SU-DHL-6 (cell line): Measurements from ENCODE around the gene RBM20.

Experiments used
- H2AFZ ChIP-seq: fragments of 200-600 bp; sonication (generic); 2 replicates; pipeline ENCODE4 v1.6.1; 2014; ENCODE audit warnings: low read depth, mild to moderate bottlenecking, moderate library complexity, mixed read lengths, antibody characterized with exemption, low read length; ENCODE audit not compliant: severe bottlenecking
- H3F3A ChIP-seq: fragments of 200-600 bp; shearing (Covaris generic); 2 replicates; pipeline ENCODE4 v1.6.0; 2016; ENCODE audit warnings: antibody characterized with exemption, mild to moderate bottlenecking; ENCODE audit not compliant: insufficient read depth
- H3K27ac ChIP-seq: fragments of 200-600 bp; sonication (generic); 2 replicates; pipeline ENCODE4 v1.5.1; 2016; ENCODE audit warnings: low read depth, mild to moderate bottlenecking, low read length, moderate library complexity, mixed read lengths
- H3K27me3 ChIP-seq: fragments of 200-600 bp; sonication (generic), shearing (Covaris generic); 2 replicates; pipeline ENCODE4 v1.6.0; 2014; ENCODE audit warnings: mild to moderate bottlenecking, low read length
- H3K36me3 ChIP-seq: fragments of 200-600 bp; sonication (generic); 2 replicates; pipeline ENCODE4 v1.6.1; 2014; ENCODE audit warnings: mild to moderate bottlenecking, low read length, mixed read lengths
- H3K4me2 ChIP-seq: fragments of 300-600, 200-600 bp; shearing (Covaris generic), sonication (generic); 2 replicates; pipeline ENCODE4 v1.6.0; 2014; ENCODE audit warnings: low read length, low read depth, mild to moderate bottlenecking; ENCODE audit not compliant: poor library complexity, severe bottlenecking
- H3K4me3 ChIP-seq: fragments of 200-600 bp; sonication (generic); 2 replicates; pipeline ENCODE4 v1.5.1; 2014; ENCODE audit warnings: antibody characterized with exemption, low read length, mild to moderate bottlenecking, mixed read lengths; ENCODE audit not compliant: insufficient read depth, poor library complexity, severe bottlenecking
- H3K79me2 ChIP-seq: fragments of 200-600 bp; sonication (generic); 2 replicates; pipeline ENCODE4 v1.6.1; 2014; ENCODE audit warnings: mild to moderate bottlenecking, low read length, moderate library complexity; ENCODE audit not compliant: insufficient read depth
- H3K9ac ChIP-seq: fragments of 200-600 bp; sonication (generic); 2 replicates; pipeline ENCODE4 v1.7.0; 2014; ENCODE audit warnings: mild to moderate bottlenecking, low read length
- H3K9me2 ChIP-seq: fragments of 200-600 bp; sonication (generic); replicated peaks from 2 replicates; pipeline ENCODE4 v1.6.1; 2014; ENCODE audit warnings: low read length; ENCODE audit not compliant: insufficient read depth
- H3K9me3 ChIP-seq: fragments of 200-600 bp; sonication (generic); 2 replicates; pipeline ENCODE4 v1.6.1; 2014; ENCODE audit warnings: low read length, mixed read lengths; ENCODE audit not compliant: insufficient read depth
- H4K20me1 ChIP-seq: fragments of 200-600 bp; sonication (generic); 2 replicates; pipeline ENCODE4 v1.6.1; 2014; ENCODE audit warnings: low read depth, mild to moderate bottlenecking, antibody characterized with exemption, low read length, moderate library complexity, mixed read lengths
- CTCF ChIP-seq: fragments of 200-600 bp; sonication (generic); IDR thresholded peaks from one replicate; pipeline ENCODE4 v1.5.1; 2017; ENCODE audit warnings: antibody characterized with exemption, mild to moderate bottlenecking, low read length, moderate library complexity; ENCODE audit not compliant: insufficient read depth, poor library complexity, severe bottlenecking
- EZH2phosphoT487 ChIP-seq: fragments of 200-600 bp; sonication (generic), shearing (Covaris generic); conservative IDR thresholded peaks from 2 replicates; pipeline ENCODE4 v1.6.1; 2018; ENCODE audit warnings: mild to moderate bottlenecking, antibody characterized with exemption, low read length, moderate library complexity, mixed read lengths

Gene RBM20

GRCh38 chr10:110706690-110707098 is 62.6 kb downstream of the RBM20 start:
- Histone ChIP-seq H3K9ac (no peak overlapping the region), H3K4me2 (no peak overlapping the region), H3K9me2 (no peaks in the 10 kb centered on the region), H3K79me2 (no peaks in the 10 kb centered on the region), H2AFZ (no peak overlapping the region), H3F3A (no peaks in the 10 kb centered on the region), H3K36me3 (no peaks in the 10 kb centered on the region), H4K20me1 (no peaks in the 10 kb centered on the region), H3K4me3 (no peak overlapping the region), H3K27ac (no peak overlapping the region), H3K27me3 (0 out of 2 replicates have a peak, but pooled peaks cover 2% of the 10 kb centered on the region), H3K9me3 (no peaks in the 10 kb centered on the region)
- no peak for TF ChIP-seq CTCF
- TF ChIP-seq EZH2phosphoT487: no peak

- H3K27me3 ChIP-seq: 0 out of 2 replicates have a peak, but pooled peaks cover 2% of the 10 kb centered on the region
- H3K9me2 ChIP-seq: no peaks in the 10 kb centered on the region
- H3K4me3 ChIP-seq: no peak overlapping the region
- H3K79me2 ChIP-seq: no peaks in the 10 kb centered on the region
- no peak overlapping the region for H3K9ac ChIP-seq
- no peak for TF ChIP-seq EZH2phosphoT487
- TF ChIP-seq CTCF: no peak
- H2AFZ ChIP-seq: no peak overlapping the region
- no peak overlapping the region for H3K27ac ChIP-seq
- no peaks in the 10 kb centered on the region for H3F3A ChIP-seq
- H3K9me3 ChIP-seq: no peaks in the 10 kb centered on the region
- H3K36me3 ChIP-seq: no peaks in the 10 kb centered on the region
- no peak overlapping the region for H3K4me2 ChIP-seq
- no peaks in the 10 kb centered on the region for H4K20me1 ChIP-seq
Measured at GRCh38 chr10:110708776-110709443, 64.8 kb downstream of the RBM20 start.

- Histone ChIP-seq H3K9me2 (no peaks in the 10 kb centered on the region), H3K4me2 (no peak overlapping the region), H4K20me1 (no peaks in the 10 kb centered on the region), H3K79me2 (no peaks in the 10 kb centered on the region), H3K4me3 (no peak overlapping the region), H3K9ac (no peak overlapping the region), H3K27me3 (0 out of 2 replicates have a peak, but pooled peaks cover 2% of the 10 kb centered on the region), H3K27ac (no peak overlapping the region), H2AFZ (no peak overlapping the region), H3K36me3 (no peaks in the 10 kb centered on the region), H3K9me3 (no peaks in the 10 kb centered on the region), H3F3A (no peaks in the 10 kb centered on the region)
- TF ChIP-seq CTCF: no peak
- TF ChIP-seq EZH2phosphoT487: no peak
Measured at GRCh38 chr10:110709444-110709828, 65.3 kb downstream of the RBM20 start.
